Osteocyte (in vitro differentiated cells): ENCODE data around the gene VMP1. TPM values are rescaled to one million over a fixed set of nuclear protein-coding genes. Genes with fewer than 3 reads are reported as not detected.
A peak's percentile ranks its signal among the peaks of the same experiment; 100 is the strongest.
"Not testable (repeated sequence)": the region's sequence is repeated elsewhere in the genome, so short reads cannot be mapped to it uniquely, and the experiment has no call there.

ENCODE experiments used
- DNase-seq: peaks from one replicate; pipeline ENCODE4 v3.0.0; 2021; ENCODE audit warnings: mixed read lengths; ENCODE audit not compliant: unreplicated experiment; ENCODE audit errors: extremely low spot score
- H3K27ac Mint-ChIP-seq: one replicate; pipeline ENCODE4 v1.8.0; 2021; ENCODE audit warnings: mild to moderate bottlenecking, mixed read lengths; ENCODE audit not compliant: unreplicated experiment
- H3K27me3 Mint-ChIP-seq: one replicate; pipeline ENCODE4 v1.8.0; 2021; ENCODE audit warnings: mixed read lengths; ENCODE audit not compliant: unreplicated experiment
- H3K36me3 Mint-ChIP-seq: one replicate; pipeline ENCODE4 v1.8.0; 2021; ENCODE audit warnings: mixed read lengths; ENCODE audit not compliant: unreplicated experiment
- H3K4me1 Mint-ChIP-seq: one replicate; pipeline ENCODE4 v1.8.0; 2021; ENCODE audit warnings: mixed read lengths; ENCODE audit not compliant: unreplicated experiment
- H3K4me3 Mint-ChIP-seq: one replicate; pipeline ENCODE4 v1.8.0; 2021; ENCODE audit warnings: mild to moderate bottlenecking, moderate library complexity, mixed read lengths; ENCODE audit not compliant: unreplicated experiment
- H3K9me3 Mint-ChIP-seq: one replicate; pipeline ENCODE4 v1.8.0; 2021; ENCODE audit warnings: mixed read lengths; ENCODE audit not compliant: unreplicated experiment
- CTCF ChIP-seq: fragments of 200-600 bp; sonication (generic); IDR thresholded peaks from 2 replicates; pipeline ENCODE4 v1.5.0; 2021; ENCODE audit warnings: antibody characterized with exemption, mild to moderate bottlenecking, moderate library complexity
- total RNA-seq: library from RNA; stranded (reverse); gene quantifications from 2 replicates; pipeline ENCODE4 v1.2.1, GENCODE V29; 2021

The VMP1 gene
- total RNA-seq, 1 donor from 2014 or later: 468 TPM

GRCh38 chr17:59844884-59845594, 137.6 kb downstream of the VMP1 start:
- peak overlapping the region; percentile 100 for H3K27ac Mint-ChIP-seq
- H3K9me3 Mint-ChIP-seq: no peaks in the 10 kb centered on the region
- H3K27me3 Mint-ChIP-seq: no peaks in the 10 kb centered on the region
- TF ChIP-seq CTCF: no peak
- no peak overlapping the region for H3K4me3 Mint-ChIP-seq
- peaks cover 75% of the 10 kb centered on the region for H3K4me1 Mint-ChIP-seq
- H3K36me3 Mint-ChIP-seq: peaks cover 22% of the 10 kb centered on the region
- no peak for DNase-seq

- Mint-ChIP-seq H3K4me3 (no peak overlapping the region), H3K27ac (peak overlapping the region; percentile 100), H3K9me3 (no peaks in the 10 kb centered on the region), H3K27me3 (no peaks in the 10 kb centered on the region), H3K4me1 (peaks cover 79% of the 10 kb centered on the region), H3K36me3 (peaks cover 14% of the 10 kb centered on the region)
- no peak for TF ChIP-seq CTCF
- no peak for DNase-seq
Observed at GRCh38 chr17:59845595-59846393, 138.3 kb downstream of the VMP1 start.

- no peaks in the 10 kb centered on the region for H3K27me3 Mint-ChIP-seq
- no peaks in the 10 kb centered on the region for H3K9me3 Mint-ChIP-seq
- peak overlapping the region; percentile 100 for H3K27ac Mint-ChIP-seq
- DNase-seq: no peak
- peaks cover 6% of the 10 kb centered on the region for H3K36me3 Mint-ChIP-seq
- H3K4me3 Mint-ChIP-seq: no peak overlapping the region
- H3K4me1 Mint-ChIP-seq: peaks cover 80% of the 10 kb centered on the region
- no peak for TF ChIP-seq CTCF
Observed at GRCh38 chr17:59846394-59847165, 139.1 kb downstream of the VMP1 start.

GRCh38 chr17:59848385-59848668, 140.9 kb downstream of the VMP1 start:
- peak overlapping the region; percentile 78 for H3K27ac Mint-ChIP-seq
- peaks cover 82% of the 10 kb centered on the region for H3K4me1 Mint-ChIP-seq
- no peak for DNase-seq
- no peaks in the 10 kb centered on the region for H3K36me3 Mint-ChIP-seq
- H3K9me3 Mint-ChIP-seq: no peaks in the 10 kb centered on the region
- no peak for TF ChIP-seq CTCF
- no peaks in the 10 kb centered on the region for H3K27me3 Mint-ChIP-seq
- H3K4me3 Mint-ChIP-seq: no peak overlapping the region

GRCh38 chr17:59848778-59849177, 141.3 kb downstream of the VMP1 start:
- peaks cover 83% of the 10 kb centered on the region for H3K4me1 Mint-ChIP-seq
- no peaks in the 10 kb centered on the region for H3K36me3 Mint-ChIP-seq
- no peaks in the 10 kb centered on the region for H3K9me3 Mint-ChIP-seq
- H3K27ac Mint-ChIP-seq: peak overlapping the region; percentile 78
- H3K4me3 Mint-ChIP-seq: no peak overlapping the region
- no peak for TF ChIP-seq CTCF
- no peak for DNase-seq
- no peaks in the 10 kb centered on the region for H3K27me3 Mint-ChIP-seq

GRCh38 chr17:59850311-59850710, 142.9 kb downstream of the VMP1 start:
- not testable (repeated sequence) for H3K4me3 Mint-ChIP-seq, H3K36me3 Mint-ChIP-seq, H3K9me3 Mint-ChIP-seq, DNase-seq, H3K27me3 Mint-ChIP-seq
- Mint-ChIP-seq H3K27ac (peak overlapping the region; percentile 91), H3K4me1 (peaks cover 80% of the 10 kb centered on the region)
